ENCODE data around the gene ITPKB. TPM values are rescaled to one million over a fixed set of nuclear protein-coding genes. Genes with fewer than 3 reads are reported as not detected.
"Not testable (repeated sequence)": the region's sequence is repeated elsewhere in the genome, so short reads cannot be mapped to it uniquely, and the experiment has no call there.

The ITPKB gene
- total RNA-seq, 1 experiment from 2014 or later: 4.4 TPM

DNA sequence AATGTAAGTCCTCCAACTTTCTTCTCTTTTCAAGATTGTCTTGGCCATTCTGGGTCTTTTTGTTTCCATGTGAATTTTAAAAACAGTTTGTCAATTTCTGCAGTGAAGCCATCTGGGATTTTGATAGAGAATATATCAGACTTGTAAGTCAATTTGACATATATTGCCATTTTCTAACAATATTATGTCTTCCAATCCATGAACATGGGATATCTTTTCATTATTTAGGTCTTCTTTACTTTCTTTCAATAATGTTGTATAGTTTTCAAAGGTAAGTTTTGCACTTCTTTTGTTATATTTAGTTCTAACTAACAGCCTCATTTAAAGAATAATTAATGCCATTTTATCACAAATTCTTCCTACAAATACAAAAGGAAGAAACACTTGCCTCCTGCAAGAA, 117.1 kb downstream of the ITPKB start:
- no peak overlapping the region for H3K4me3 Mint-ChIP-seq (ENCODE audit: unreplicated experiment)
- H3K9me3 Mint-ChIP-seq (ENCODE audit: unreplicated experiment): peaks cover 12% of the 10 kb centered on the region
- TF ChIP-seq, protein P1, sequence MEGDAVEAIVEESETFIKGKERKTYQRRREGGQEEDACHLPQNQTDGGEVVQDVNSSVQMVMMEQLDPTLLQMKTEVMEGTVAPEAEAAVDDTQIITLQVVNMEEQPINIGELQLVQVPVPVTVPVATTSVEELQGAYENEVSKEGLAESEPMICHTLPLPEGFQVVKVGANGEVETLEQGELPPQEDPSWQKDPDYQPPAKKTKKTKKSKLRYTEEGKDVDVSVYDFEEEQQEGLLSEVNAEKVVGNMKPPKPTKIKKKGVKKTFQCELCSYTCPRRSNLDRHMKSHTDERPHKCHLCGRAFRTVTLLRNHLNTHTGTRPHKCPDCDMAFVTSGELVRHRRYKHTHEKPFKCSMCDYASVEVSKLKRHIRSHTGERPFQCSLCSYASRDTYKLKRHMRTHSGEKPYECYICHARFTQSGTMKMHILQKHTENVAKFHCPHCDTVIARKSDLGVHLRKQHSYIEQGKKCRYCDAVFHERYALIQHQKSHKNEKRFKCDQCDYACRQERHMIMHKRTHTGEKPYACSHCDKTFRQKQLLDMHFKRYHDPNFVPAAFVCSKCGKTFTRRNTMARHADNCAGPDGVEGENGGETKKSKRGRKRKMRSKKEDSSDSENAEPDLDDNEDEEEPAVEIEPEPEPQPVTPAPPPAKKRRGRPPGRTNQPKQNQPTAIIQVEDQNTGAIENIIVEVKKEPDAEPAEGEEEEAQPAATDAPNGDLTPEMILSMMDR (IDR thresholded peaks at IDR 0.05; ENCODE audit: insufficient read depth in 1 of 2, low read depth in 1 of 2, low read length in 1 of 2, severe bottlenecking in 1 of 2, unreplicated experiment in 1 of 2): no peak
- CTCF ChIA-PET: no interaction called here
- DNase-seq: no peak
- H3K4me1 ChIP-seq: no peaks in the 10 kb centered on the region
- H3K27me3 Mint-ChIP-seq (ENCODE audit: insufficient read depth, unreplicated experiment): no peaks in the 10 kb centered on the region
- H3K4me3 ChIP-seq (ENCODE audit: low read depth, low read length): no peak overlapping the region
- no peak overlapping the region for H3K27ac Mint-ChIP-seq (ENCODE audit: unreplicated experiment)
- no peaks in the 10 kb centered on the region for H3K36me3 ChIP-seq (ENCODE audit: control insufficient read depth, insufficient read depth, low read length)
- no peaks in the 10 kb centered on the region for H3K27me3 ChIP-seq (replicated peaks; ENCODE audit: control insufficient read depth, insufficient read depth, low read length)
- peaks cover 9% of the 10 kb centered on the region; the same call in 1 of the 2 replicates for H3K9me3 ChIP-seq
- no TSS peak for BruUV-seq (replicated peaks)
- intact Hi-C loops (cut with micrococcal nuclease; ENCODE audit: unreplicated experiment): no loop called here
- POLR2A ChIA-PET: no interaction called here
- peaks cover 4% of the 10 kb centered on the region for H3K4me1 Mint-ChIP-seq (ENCODE audit: low read depth, unreplicated experiment)
- no peaks in the 10 kb centered on the region for H3K36me3 Mint-ChIP-seq (ENCODE audit: insufficient read depth, unreplicated experiment)

DNA sequence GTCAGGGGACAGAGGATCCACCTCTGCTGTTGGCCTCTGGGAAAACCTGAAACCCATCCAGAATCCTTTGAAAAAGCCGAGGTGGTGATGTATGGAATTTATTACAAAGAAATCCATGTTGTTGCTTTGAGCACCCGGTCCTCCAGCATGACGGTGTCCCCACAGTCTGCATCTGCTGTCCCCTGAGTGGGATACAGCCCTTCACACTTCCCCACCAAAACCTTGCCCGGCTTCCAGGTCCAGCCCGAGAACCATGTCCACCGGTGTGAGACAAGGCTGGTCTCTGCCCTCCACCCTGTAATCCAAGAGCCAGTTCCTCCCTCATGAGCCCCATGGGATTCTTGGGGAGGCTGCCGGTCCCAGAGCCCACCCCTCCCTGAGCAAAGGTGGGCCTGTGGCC, 120.1 kb downstream of the ITPKB start:
- Histone ChIP-seq H3K4me1 (peaks cover under 1% of the 10 kb centered on the region; the same call in 1 of the 2 replicates), H3K4me3 (ENCODE audit: low read depth, low read length) (no peak overlapping the region), H3K27me3 (replicated peaks; ENCODE audit: control insufficient read depth, insufficient read depth, low read length) (no peaks in the 10 kb centered on the region), H3K36me3 (ENCODE audit: control insufficient read depth, insufficient read depth, low read length) (no peaks in the 10 kb centered on the region), H3K9me3 (peaks cover 9% of the 10 kb centered on the region; the same call in 1 of the 2 replicates)
- Mint-ChIP-seq H3K27me3 (ENCODE audit: insufficient read depth, unreplicated experiment) (no peaks in the 10 kb centered on the region), H3K4me1 (ENCODE audit: low read depth, unreplicated experiment) (no peaks in the 10 kb centered on the region), H3K36me3 (ENCODE audit: insufficient read depth, unreplicated experiment) (no peaks in the 10 kb centered on the region), H3K27ac (ENCODE audit: unreplicated experiment) (no peak overlapping the region), H3K9me3 (ENCODE audit: unreplicated experiment) (peaks cover 19% of the 10 kb centered on the region), H3K4me3 (ENCODE audit: unreplicated experiment) (no peak overlapping the region)
- ChIA-PET POLR2A (no interaction called here), CTCF (no interaction called here)
- DNase-seq: no peak
- BruUV-seq (replicated peaks): no TSS peak
- intact Hi-C loops (cut with micrococcal nuclease; ENCODE audit: unreplicated experiment): no loop called here
- TF ChIP-seq, protein P1 (IDR thresholded peaks at IDR 0.05; ENCODE audit: insufficient read depth in 1 of 2, low read depth in 1 of 2, low read length in 1 of 2, severe bottlenecking in 1 of 2, unreplicated experiment in 1 of 2): no peak

DNA sequence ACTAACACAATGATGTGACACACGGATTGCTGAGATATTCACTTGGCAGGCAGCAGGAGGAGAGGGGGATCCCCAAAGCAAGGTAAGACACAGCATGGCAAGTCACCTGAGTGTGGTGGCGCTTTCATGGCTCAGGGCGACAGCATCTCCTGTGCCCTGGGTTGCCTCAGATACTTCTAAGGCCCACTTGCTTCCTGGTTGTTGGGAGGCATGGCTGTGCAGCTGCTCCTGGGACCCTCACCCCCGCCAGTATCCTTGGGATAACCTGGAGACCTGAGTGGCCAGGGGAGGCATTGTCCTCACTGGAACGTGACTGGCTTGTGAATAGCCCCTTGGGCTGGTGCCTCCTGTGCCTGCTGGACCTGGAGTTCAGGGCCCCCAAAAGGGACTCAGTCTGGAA, 120.7 kb downstream of the ITPKB start:
- Mint-ChIP-seq H3K27ac (ENCODE audit: unreplicated experiment) (no peak overlapping the region), H3K9me3 (ENCODE audit: unreplicated experiment) (peaks cover 19% of the 10 kb centered on the region), H3K4me3 (ENCODE audit: unreplicated experiment) (no peak overlapping the region), H3K27me3 (ENCODE audit: insufficient read depth, unreplicated experiment) (no peaks in the 10 kb centered on the region), H3K4me1 (ENCODE audit: low read depth, unreplicated experiment) (no peaks in the 10 kb centered on the region), H3K36me3 (ENCODE audit: insufficient read depth, unreplicated experiment) (no peaks in the 10 kb centered on the region)
- POLR2A ChIA-PET: no interaction called here
- H3K36me3 ChIP-seq (ENCODE audit: control insufficient read depth, insufficient read depth, low read length): no peaks in the 10 kb centered on the region
- DNase-seq: no peak
- no peaks in the 10 kb centered on the region for H3K27me3 ChIP-seq (replicated peaks; ENCODE audit: control insufficient read depth, insufficient read depth, low read length)
- TF ChIP-seq, protein P1 (IDR thresholded peaks at IDR 0.05; ENCODE audit: insufficient read depth in 1 of 2, low read depth in 1 of 2, low read length in 1 of 2, severe bottlenecking in 1 of 2, unreplicated experiment in 1 of 2): no peak
- no peak overlapping the region for H3K4me3 ChIP-seq (ENCODE audit: low read depth, low read length)
- peaks cover 7% of the 10 kb centered on the region; the same call in 1 of the 2 replicates for H3K4me1 ChIP-seq
- intact Hi-C loops (cut with micrococcal nuclease; ENCODE audit: unreplicated experiment): no loop called here
- BruUV-seq (replicated peaks): no TSS peak
- CTCF ChIA-PET: no interaction called here
- H3K9me3 ChIP-seq: peaks cover 9% of the 10 kb centered on the region; the same call in 1 of the 2 replicates

DNA sequence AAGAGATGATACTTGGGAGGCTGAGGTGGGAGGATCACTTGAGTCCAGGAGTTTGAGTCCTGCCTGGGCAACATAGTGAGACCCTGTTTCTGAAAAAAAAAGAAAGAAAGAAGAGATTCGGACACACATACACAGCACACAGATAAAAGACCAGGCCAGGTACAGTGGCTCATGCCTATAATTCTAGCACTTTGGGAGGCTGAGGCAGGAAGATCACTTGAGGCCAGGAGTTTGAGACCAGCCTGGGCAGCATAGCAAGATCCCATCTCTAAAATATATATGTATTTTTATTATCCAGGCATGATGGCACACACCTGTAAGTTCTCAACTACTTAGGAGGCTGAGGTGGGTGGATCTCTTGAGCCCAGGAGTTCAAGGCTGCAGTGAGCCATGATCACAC, 121.4 kb downstream of the ITPKB start:
- H3K36me3 Mint-ChIP-seq (ENCODE audit: insufficient read depth, unreplicated experiment); H3K27me3 ChIP-seq (replicated peaks; ENCODE audit: control insufficient read depth, insufficient read depth, low read length); intact Hi-C loops (cut with micrococcal nuclease; ENCODE audit: unreplicated experiment); BruUV-seq (replicated peaks); DNase-seq; H3K36me3 ChIP-seq (ENCODE audit: control insufficient read depth, insufficient read depth, low read length); CTCF ChIA-PET; H3K4me3 ChIP-seq (ENCODE audit: low read depth, low read length); H3K4me3 Mint-ChIP-seq (ENCODE audit: unreplicated experiment); H3K4me1 Mint-ChIP-seq (ENCODE audit: low read depth, unreplicated experiment); H3K27me3 Mint-ChIP-seq (ENCODE audit: insufficient read depth, unreplicated experiment); H3K9me3 ChIP-seq; POLR2A ChIA-PET: not testable (repeated sequence)
- H3K9me3 Mint-ChIP-seq (ENCODE audit: unreplicated experiment): peaks cover 19% of the 10 kb centered on the region
- H3K4me1 ChIP-seq: peaks cover 11% of the 10 kb centered on the region; the same call in 1 of the 2 replicates
- H3K27ac Mint-ChIP-seq (ENCODE audit: unreplicated experiment): peak overlapping the region; percentile 28
